Hypothalamus (tissue), 51 donors: Measurements from ENCODE around the gene KIAA0825.
A peak's percentile ranks its signal among the peaks of the same experiment; 100 is the strongest.
"Not testable (repeated sequence)": the region's sequence is repeated elsewhere in the genome, so short reads cannot be mapped to it uniquely, and the experiment has no call there.

Experiments
- DNase-seq, 51 donors: peaks; one replicate each; lab custom pipeline; 2025; lab: John Stamatoyannopoulos, UW

Gene KIAA0825

GRCh38 chr5:94192658-94193391, 425.6 kb downstream of the KIAA0825 start:
- no peak for DNase-seq

GRCh38 chr5:94191604-94192003, 426.8 kb downstream of the KIAA0825 start:
- DNase-seq: peak in 1 of 51 donors; percentile 1

- DNase-seq: no peak
Measured at GRCh38 chr5:94188725-94189124, 429.7 kb downstream of the KIAA0825 start.

GRCh38 chr5:94184870-94185269, 433.5 kb downstream of the KIAA0825 start:
- DNase-seq: no peak

GRCh38 chr5:94181895-94182294, 436.5 kb downstream of the KIAA0825 start:
- no peak for DNase-seq

GRCh38 chr5:94180761-94181160, 437.6 kb downstream of the KIAA0825 start:
- no peak for DNase-seq

- no peak for DNase-seq
Measured at GRCh38 chr5:94175912-94176311, 442.5 kb downstream of the KIAA0825 start.

GRCh38 chr5:94174748-94175411, 443.5 kb downstream of the KIAA0825 start:
- DNase-seq: no peak

GRCh38 chr5:94173100-94173499, 445.3 kb downstream of the KIAA0825 start:
- no peak for DNase-seq

- not testable (repeated sequence) for DNase-seq
Measured at GRCh38 chr5:94171070-94171469, 447.3 kb downstream of the KIAA0825 start.

GRCh38 chr5:94170158-94170557, 448.2 kb downstream of the KIAA0825 start:
- not testable (repeated sequence) for DNase-seq

- no peak for DNase-seq
Measured at GRCh38 chr5:94168151-94168550, 450.3 kb downstream of the KIAA0825 start.

- no peak for DNase-seq
Measured at GRCh38 chr5:94161801-94162200, 456.6 kb downstream of the KIAA0825 start.

GRCh38 chr5:94159144-94159543, 459.3 kb downstream of the KIAA0825 start:
- DNase-seq: no peak

GRCh38 chr5:94157704-94158539, 460.5 kb downstream of the KIAA0825 start:
- no peak for DNase-seq

- no peak for DNase-seq
Measured at GRCh38 chr5:94154672-94155071, 463.7 kb downstream of the KIAA0825 start.

- peak in 4 of 51 donors; percentile 1 to 12 (median 4) for DNase-seq
Measured at GRCh38 chr5:94153736-94154450, 464.5 kb downstream of the KIAA0825 start.

- DNase-seq: not testable (repeated sequence)
Measured at GRCh38 chr5:94143621-94144020, 474.8 kb downstream of the KIAA0825 start.

GRCh38 chr5:94140300-94140699, 478.1 kb downstream of the KIAA0825 start:
- DNase-seq: no peak

GRCh38 chr5:94130077-94130476, 488.3 kb downstream of the KIAA0825 start:
- DNase-seq: no peak

GRCh38 chr5:94125107-94125506, 493.3 kb downstream of the KIAA0825 start:
- no peak for DNase-seq
